Tibial nerve (tissue), 4 donors: ENCODE data around the gene POLR1E.

Experiments
- CTCF ChIP-seq, 5 experiments: fragments of 200-600 bp in 3 of 5; fragments of 450-650 bp in 2 of 5; sonication (generic) in 3 of 5; IDR thresholded peaks; one replicate each; pipeline ENCODE4 v1.5.1; 2016 to 2019; ENCODE audit warnings: antibody characterized with exemption in 5 of 5, mild to moderate bottlenecking in 3 of 5, moderate library complexity in 2 of 5
- EP300 ChIP-seq, 2 donors: sonication (generic); formaldehyde crosslinking; IDR thresholded peaks; one replicate each; pipeline ENCODE4 v1.6.1; 2017; ENCODE audit warnings: antibody characterized with exemption in 2 of 2, mild to moderate bottlenecking in 1 of 2
- POLR2A ChIP-seq, 2 donors: fragments of 450-650 bp; IDR thresholded peaks; one replicate each; pipeline ENCODE4 v1.6.1; 2017; ENCODE audit warnings: antibody characterized with exemption in 2 of 2, mild to moderate bottlenecking in 2 of 2, moderate library complexity in 2 of 2

GRCh38 chr9:37497320-37497719 is 11.6 kb downstream of the POLR1E start:
- TF ChIP-seq CTCF (IDR thresholded peaks at IDR 0.05) (no peak), EP300 (IDR thresholded peaks at IDR 0.05) (no peak), POLR2A (IDR thresholded peaks at IDR 0.05) (no peak)
